OCI-LY7 (cell line): Measurements from ENCODE around the gene ARHGAP21.

Experiments used
- CTCF ChIP-seq: fragments of 200-600 bp; sonication (generic); conservative IDR thresholded peaks from 2 replicates; pipeline ENCODE4 v1.5.1; 2014; ENCODE audit warnings: mild to moderate bottlenecking, antibody characterized with exemption, low read length, moderate library complexity, mixed read lengths
- EZH2phosphoT487 ChIP-seq: fragments of 200-600 bp; sonication (generic); IDR thresholded peaks from 2 replicates; pipeline ENCODE4 v1.6.1; 2018; ENCODE audit warnings: low read depth, borderline replicate concordance, mild to moderate bottlenecking, mixed run types, antibody characterized with exemption, low read length, moderate library complexity, mixed read lengths

DNA sequence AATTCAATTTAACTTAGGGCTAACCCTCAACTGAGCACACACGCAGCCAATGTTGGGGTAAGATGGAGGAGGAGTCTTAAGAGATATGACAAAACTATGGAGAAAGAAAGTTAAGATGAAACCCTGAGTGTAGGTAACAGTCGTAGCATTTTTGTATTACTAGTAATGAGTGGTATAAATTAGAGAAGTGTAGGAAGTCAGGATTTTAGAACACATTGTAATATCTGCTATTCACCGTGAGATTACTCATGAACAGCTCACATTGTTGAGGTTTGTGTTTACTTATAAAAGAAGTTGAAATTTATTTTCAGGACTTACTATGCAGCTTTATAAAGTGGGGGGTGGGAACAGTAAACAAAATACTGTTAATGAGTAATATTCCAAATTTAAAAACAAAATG lies 107.2 kb downstream of the ARHGAP21 start:
- TF ChIP-seq CTCF (no peak), EZH2phosphoT487 (no peak)
